Measurements from ENCODE around the gene KCNE3. TPM values are rescaled to one million over a fixed set of nuclear protein-coding genes. Genes with fewer than 3 reads are reported as not detected.
A peak's percentile ranks its signal among the peaks of the same experiment; 100 is the strongest.

The KCNE3 gene, protein sequence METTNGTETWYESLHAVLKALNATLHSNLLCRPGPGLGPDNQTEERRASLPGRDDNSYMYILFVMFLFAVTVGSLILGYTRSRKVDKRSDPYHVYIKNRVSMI
- 2.5 TPM for total RNA-seq

DNA sequence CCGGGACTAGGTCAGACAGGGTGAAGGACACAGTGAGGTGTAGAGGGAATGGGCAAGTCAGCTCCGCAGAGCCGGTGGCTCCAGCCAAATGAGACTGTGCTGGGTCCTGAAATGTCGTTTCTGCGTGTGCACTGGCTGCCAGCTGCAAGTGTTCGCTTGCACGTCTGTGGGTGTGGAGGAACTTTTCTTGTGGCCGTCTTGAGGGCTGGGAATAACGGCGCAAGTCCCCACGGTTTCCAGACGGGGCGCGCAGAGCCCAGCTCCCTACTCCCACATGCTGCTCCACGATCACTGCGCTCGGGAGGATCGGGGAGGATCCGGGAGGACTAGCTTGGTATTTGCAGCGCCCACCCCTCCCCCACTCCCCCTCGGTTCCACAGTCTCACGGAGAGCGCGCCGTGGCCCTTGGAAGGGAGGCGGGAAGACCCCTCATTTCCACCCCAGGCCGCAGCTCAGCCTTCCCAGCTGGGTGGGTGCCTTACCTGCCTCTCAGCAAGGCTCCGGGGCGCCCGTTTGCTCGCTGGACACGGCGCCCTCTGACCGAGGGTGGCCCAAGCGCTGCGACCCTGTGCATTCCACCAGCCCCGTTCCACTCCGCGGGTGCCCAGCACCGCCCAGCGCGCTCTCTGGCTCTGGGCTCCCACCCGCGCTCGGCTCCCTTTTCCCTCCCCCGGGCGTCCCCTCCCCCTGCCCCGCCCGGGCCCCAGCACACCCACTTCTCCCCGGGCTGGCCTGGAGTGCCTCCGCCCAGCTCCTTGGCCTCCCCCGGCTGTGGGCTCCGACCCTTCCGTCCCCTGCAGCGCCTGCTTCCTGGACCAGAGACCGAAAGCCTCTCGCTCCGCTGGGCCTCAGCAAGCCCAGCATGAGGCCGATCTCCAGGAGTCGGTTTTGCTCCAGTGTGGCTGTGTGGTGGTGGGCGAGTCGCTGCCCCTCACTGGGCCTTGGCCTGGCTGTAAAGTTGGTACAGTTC lies at the start of gene KCNE3:
Gene KCNE3, minus strand, starts transcription at position 634 of the 970 bp plus-strand sequence. CDS start 9,986 bp downstream, outside the sequence.
- ATAC-seq: peak; percentile 51

DNA sequence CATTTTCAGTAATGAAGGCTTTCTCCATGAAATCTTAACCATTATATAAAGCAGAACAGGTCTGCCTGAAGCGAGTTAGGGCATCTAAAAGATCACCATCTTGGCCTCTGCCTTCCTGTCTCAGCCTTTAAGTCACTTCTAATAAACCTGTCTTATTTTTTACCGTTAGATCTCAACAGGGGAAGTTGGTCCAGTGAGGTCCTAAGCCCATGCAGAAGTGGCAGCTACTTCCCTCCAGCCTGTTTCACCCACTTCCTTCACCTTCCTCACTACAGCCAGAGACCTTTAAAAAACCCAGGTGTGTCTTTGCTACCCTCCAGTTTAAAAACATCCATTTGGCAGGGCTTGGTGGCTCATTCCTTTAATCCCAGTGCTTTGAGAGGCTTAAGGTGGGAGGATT lies 40.2 kb upstream of the KCNE3 start:
- ATAC-seq: no peak

DNA sequence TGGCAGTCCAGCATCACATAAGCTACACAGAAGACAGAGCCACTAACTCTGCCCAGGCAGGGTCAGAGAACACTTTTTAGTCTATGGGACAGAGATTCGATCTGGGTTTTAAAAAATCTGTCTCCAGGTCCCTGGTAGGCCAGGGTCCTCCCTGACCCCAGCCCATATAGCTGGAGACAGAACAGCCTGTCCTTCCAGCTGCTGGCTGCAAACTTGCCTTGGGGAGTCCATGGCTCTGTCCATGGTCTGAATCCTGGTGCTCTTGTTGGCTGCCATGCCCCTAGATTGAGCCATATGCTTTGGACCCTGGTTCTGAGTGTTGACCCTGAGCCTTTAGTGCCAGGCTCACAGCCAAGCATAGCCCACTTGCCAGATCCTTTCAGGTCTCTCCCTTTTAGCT lies 39.5 kb upstream of the KCNE3 start:
- ATAC-seq: no peak

DNA sequence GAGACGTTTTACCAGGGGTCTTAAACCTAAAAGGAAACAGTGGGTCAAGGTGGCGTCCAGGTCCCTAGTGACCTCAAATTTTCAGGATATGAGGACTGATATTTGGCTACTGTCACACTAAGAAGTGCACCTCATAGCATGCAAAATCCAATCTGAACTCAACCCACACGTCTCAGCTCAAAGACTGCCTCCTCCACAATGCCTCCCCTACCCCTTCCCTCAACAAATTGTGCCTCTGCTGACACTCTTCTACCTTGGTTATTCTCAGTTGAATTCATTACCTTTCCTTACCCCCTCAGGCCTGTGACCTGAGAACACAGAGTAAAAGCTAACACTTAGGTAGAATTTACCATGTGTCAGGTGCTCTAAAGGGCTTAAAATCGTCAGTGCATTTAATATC lies 38.6 kb upstream of the KCNE3 start:
- ATAC-seq: no peak

DNA sequence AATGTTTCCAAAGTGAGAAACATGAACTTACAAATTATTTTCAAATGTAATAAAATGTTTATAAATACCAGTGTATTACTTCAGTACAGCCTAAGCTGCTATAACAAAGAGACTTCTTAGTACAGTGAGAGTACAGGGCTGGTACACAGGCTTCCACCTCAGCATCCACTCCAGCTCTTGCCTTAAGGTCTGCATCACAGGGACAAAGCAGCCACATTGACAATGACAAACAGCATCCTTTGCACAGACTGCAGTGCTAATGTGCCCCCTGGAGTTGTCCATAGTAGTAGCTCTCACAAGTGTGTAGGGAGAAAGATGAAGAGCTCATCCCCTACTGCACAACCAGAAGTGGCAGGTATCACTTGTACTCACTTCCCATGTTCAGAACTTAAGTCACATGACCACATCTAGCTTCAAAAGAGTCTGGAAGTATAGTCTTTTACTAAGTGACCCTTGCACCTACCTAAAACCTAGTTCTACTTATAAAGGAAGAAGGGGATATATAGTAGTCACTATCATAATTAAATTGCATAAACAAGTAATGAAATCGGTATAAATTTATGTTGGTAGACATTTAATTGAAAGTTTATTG lies 36.8 kb upstream of the KCNE3 start:
- ATAC-seq: peak; percentile 16

DNA sequence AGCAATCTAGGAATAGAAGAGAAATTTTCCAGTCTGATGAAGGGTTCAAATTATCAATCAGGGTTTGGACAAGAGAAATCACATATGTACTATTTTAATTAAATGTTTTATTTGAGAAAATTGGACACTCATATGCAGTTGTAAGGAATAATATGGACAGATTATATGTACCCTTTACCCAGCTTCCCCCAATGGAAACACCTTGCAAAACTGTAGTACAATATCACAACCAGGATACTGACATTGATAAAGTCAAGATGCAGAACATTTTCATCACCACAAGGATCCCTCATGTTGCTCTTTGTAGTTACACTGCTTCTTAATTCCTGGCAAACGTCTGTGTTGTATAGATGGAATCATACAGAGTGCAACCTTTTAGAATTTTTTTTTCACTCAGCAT lies 27.6 kb upstream of the KCNE3 start:
- no peak for ATAC-seq

DNA sequence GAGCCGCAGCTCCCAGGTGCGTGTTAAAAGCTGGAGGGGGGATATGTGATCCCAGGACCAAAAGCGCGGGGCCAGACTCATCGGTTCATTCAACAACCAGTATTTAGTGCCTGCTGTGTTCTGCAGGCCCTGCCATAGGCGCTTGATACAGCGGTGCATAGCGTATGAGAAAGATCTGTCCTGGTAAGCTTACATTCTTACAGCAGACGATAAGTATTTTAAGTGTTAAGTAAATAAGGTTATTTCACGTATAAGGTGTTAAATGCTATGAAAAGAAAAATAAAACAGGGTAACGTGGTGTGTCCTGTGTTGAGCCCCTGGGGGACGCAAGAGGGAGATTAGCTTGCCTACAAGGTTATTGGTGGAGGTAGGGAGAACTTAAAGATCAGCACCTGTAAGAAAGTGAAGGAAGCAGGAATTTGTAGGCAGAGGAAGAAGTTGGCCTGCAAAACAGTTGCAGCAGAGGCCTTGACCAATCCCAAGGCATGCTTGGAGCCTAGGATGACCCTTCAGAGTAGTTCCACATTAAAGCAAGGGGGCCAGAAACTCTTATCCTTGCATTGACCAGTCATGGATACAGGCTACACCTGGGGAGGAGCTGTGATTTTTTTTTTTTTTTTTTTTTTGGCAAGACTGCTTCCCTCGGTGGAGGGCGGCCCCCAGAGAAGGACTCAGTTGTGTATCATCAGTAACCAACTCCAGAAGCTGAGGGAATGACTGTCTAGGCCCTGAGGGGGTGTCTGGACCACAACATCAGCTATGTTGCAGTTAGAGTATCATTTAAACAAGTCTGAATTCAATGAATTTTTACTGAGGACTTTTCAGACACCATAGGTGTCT lies 26.7 kb upstream of the KCNE3 start:
- ATAC-seq: no peak

DNA sequence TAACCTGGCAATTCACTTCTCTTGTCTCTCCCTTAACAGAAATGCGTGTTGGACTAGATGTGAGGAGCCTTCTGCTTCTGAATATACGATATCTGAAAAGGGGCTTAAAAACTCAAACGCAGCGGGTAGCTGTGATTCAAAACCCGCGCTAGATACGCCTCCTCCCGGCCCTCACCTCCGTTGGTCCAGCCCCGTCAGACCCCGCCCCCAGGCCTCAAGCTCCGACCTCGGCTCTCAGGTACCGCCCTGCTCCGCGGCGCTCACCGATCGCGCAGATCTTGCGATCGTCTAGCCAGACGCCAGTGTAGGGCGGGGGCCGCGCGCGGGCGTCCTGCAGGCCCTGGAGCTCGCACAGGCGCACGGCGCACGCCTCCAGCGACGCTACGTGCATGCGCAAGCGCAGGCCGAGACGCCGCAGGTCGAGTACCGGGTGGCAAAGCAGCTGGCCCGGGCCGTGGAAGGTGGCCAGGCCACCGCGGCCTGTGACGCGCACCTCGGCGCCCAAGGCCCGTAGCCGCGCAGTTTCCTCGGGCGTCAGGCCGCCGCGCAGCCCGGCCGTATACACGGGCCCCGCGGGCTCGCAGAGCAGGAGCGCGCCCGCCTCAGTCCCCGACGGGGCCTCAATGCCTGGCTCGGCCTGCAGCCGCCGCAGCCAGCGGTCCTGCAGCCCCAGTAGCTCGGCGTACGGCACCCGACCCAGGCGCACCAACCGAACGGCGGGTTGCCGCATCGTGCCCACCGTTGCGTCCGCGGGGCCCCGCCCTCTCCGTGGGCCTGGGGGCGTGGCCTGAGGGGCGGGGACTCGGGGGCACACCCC lies 25.8 kb upstream of the KCNE3 start, which contains the start of gene LIPT2:
Gene LIPT2, minus strand, starts transcription at position 751 of the 817 bp plus-strand sequence. Its CDS starts 21 bp downstream, at position 730.
- peak; percentile 99 for ATAC-seq

DNA sequence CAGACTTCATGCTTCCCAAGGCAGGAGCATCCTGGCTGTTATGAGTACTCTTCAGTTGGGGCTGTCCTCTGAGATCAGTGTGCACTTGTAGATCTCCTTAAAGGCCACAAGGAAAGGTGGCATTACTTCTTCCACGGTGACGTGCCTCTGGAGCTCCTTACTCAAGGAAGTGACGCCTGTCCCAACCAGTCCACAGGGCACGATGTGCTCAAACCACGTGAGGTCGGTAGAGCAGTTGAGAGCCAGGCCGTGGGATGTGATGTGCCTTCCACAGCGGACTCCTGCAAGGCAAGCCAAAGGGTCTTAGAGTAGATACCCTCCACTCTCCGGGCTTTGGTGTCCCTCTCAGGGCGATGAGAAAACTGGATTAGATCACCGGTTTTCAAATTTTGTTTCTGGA lies 24.7 kb upstream of the KCNE3 start:
- no peak for ATAC-seq

DNA sequence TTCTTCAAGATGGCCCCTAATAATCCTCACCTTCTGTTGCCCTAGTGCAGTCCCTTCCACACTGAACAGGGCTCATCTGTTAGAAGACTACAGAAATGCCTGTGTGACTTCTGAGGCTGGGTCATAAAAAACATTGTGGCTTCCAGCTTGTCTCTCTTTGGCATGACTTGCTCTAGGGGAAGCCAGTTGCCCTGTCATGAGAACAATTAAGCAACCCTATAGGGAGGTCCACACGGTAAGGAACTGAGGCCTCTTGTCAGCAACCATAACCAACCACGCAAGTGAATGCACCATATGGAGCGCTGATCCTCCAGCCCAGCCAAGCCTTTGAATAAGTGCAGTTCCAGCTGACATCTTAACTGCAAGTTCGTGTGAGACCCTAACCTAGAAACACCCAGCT lies 23.6 kb upstream of the KCNE3 start:
- no peak for ATAC-seq

DNA sequence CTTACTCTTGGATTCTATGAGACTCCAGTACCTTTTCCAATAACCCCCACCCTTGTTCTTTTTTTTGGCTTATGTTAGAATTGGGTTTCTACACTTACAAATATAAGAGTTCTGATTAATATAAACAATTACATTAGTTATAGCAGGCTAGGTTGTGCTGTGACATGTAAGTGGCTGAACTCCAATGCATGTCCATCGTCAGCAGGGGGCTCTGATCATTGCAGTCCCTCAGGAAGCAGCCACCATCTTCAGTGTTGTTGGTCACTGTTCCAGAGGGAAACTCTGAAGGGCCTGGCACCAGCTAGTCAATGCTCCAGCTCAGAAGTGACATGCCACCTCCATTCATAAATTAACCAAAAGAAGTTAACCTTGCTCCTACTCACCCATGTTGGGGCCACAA lies 20.5 kb upstream of the KCNE3 start:
- no peak for ATAC-seq

DNA sequence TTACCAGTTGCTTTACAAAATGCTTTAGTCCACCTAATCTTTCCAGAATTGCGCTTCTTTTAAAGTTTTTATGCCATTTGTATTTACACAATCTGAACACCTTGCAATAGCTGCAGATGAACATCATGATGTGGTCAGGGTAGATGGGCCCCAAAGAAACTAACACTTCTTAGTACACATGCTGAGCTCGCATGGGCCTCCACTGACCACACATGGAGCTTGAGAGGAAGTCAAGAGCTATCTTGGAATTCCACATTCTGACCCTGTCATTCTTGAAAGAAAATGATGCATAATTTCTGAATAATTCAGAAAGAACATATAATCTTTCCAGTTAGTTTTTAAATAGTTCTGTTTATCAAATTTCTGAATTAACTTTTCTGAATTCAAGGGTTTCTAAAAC lies 18.5 kb upstream of the KCNE3 start:
- ATAC-seq: no peak

DNA sequence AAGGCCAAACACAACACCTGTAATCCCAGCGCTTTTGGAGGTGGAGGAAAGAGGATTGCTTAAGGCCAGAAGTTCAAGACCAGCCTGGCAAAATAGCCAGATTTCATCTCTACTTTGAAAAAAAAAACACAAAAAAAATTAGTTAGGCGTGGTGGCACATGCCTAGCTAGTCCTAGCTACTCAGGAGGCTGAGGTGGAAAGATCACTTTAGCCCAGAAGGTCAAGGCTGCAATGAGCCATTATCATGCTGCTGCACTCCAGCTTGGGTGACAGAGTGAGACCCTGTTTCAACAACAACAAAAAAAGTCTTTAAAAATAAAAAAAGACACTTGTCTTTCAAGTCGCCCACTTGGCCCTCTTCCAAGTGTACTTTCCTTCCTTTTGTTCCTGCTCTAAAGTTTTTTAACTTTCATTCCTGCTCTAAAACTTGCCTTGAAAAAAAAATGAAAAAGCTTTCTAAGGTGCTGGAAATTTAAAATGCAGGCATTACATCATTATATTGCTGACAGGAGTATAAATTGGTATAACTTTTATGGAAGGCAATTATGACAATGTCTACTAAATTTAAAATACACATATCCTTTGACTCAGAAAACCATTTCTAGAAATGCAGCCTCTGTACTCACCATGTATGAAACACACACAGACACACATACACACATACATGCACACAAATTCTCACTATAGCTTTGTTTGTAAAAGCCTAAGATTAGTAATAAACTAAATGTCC lies 13.5 kb upstream of the KCNE3 start:
- no peak for ATAC-seq

DNA sequence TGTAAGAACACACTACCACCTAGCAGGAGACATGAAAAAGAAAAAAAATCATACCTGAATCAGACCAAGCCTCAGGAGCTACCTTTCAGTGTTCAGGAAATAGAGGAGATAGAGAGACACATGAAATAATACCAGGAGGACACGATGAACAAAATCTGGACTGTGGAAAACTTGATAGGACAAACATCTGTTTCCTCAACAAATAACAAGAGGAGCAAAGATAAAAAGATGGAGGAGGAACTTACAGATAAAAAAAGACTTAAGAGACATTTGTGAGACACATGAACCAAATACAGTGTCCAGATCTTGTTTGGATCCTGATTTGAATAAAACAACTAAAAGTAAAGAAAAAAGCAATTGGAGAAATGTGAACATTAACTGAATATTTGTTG lies 12.4 kb upstream of the KCNE3 start:
- no peak for ATAC-seq

DNA sequence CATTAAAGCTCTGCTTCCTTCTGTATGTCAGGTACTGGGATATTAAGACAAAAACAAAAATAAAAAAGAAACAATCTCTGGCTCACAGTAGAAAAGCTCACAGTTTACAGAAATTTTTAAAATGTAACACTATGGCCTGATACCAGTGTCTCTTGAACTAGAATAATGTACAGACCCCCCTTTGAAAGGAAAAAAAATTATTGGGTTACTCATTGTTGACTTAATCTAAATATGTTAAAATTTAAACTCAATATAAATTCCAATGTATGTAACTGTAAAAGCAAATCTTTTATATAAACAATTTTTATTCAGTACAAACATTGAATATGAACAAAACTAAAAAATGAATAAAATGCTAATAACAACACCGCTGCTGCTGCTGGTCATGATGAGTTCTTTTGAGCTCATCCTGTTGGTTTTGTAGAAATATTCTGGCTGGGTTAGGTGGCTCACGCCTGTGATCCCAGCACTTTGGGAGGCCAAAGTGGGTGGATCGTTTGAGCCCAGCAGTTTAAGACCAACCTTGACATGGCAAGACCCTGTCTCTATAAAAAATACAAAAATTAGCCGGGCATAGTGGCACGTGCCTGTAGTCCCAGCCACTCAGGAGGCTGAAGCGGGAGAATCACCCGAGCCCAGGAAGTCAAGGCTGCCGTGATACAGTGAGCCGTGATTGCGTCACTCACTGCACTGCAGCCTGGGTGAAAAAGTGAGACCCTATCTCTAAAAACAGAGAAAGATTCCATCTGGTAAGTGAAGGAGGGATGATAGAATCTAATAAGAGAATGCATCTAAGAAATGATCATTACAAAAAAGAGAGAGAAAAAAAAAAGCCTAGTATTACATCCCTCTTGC lies 11.8 kb upstream of the KCNE3 start:
- ATAC-seq: no peak

DNA sequence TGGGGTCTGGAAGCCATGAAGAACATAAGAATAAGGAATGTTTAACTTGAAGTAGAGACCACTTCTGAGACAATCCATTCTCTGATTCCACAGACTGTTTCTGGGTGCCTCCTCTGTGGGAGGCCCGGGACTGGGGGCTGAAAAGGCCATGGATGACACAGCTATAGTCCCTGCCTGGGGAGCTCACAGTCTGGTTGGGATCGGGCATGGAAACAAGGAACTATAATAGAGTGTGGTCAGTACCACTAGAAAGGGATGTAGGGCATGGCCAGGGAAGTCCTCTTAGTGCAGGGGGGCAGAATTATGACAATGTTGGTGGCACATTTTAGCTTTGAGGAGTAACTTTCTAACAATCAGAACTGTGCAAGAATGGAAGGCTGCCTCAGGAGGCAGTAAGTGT lies 9.2 kb upstream of the KCNE3 start:
- no peak for ATAC-seq

DNA sequence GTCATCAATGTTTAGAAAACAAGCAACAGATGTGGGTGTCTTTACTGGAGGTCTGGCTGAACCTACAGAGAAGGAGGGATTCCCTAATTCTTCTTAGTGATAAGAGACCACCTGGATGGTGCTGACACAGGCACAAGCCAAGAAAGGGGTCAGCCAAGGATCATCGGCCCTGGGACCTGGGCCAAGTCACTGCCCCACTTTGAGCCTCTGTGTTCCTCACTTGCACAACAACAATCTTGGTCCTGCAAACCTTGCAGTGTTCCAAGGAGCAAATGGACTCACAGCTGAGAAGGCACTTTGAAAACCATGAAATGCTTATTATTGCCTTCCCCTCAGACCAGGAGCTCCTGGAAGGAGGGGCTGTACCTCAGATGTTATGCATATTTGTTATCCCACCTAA lies 7.0 kb upstream of the KCNE3 start:
- no peak for ATAC-seq

DNA sequence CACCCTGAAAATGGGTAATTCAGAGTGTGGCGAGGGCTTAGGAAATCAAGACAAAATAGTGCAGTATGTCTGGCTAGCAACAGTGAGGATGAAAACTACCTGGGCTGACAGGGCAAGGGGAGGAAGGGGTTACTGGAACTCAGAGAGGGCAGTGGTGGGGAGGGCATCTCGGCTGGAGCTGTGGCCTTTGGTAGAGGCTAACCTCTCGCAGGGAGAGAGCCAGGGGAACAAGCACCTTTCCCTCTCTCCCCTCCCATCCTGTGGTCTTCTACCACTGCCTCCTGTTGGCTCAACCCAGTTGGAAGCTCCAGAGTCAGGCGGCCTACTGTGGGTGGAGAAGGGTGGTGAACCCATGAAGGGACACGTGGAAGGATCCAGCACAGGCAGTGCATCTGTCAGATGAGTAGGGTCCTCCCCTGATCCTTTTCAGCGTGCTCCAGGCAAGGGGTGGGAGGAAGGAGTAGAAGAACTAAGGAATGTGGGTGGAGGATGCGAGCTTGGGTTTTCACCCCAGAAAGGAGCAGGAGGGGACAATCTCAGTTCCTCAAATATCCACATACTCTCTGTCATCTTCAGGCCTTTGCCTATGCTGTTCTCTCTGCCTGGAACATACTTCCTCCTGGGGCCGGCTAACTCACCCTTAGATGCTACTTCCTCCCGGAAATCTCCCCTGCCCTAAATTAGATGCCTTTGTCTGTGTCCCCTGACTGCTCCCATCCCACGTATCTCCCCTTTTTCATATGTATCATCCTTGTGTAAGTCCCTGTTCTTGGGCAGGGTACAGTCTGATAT lies 6.2 kb upstream of the KCNE3 start:
- ATAC-seq: no peak

DNA sequence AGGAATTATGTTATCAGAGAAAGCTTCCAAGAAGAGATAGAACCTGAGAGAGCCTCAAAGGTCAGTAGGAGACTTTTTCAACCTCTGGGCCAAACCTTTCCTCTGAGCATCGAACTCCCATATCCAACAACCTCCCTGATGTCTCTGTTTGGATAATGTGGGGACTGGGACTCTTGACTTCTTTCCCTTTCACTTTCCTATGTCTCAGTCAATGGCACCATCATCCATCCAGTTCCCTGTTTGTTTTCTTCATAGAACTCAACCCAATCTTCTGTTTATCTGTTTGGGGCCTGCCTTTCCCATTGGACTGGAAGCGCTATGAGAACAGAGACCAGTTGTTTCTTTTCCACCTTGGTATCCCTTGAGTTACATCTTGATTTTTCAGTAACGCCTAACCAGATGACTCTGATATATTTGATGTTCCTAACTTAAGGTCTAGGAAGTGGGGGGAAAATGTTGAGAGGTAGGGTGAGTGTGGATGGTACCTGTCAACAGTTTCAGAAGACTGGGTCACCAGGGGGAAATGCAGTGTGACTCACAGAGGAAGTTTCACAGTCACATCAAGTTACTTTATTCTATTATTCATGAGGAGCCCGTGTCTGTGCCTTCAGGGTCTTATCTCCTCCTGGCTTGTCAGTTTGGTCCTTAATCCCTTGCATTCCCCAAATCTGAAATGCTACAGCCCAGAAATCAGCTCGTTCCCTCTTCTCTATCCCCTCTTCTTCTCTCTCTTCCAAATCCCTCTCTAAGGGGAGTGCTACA lies 4.5 kb upstream of the KCNE3 start:
- ATAC-seq: no peak

All from esophagus mucosa (tissue), 1 donor.